Placental epithelial cell (primary cell): ENCODE data around the gene PDPK1. TPM values are rescaled to one million over a fixed set of nuclear protein-coding genes. Genes with fewer than 3 reads are reported as not detected.

Source experiments
- small RNA-seq: library from RNA; depleted of rRNA; stranded (forward); fragments of <200 nt; gene quantifications from one replicate; pipeline ENCODE3, GENCODE V24; 2012
- total RNA-seq: library from RNA; depleted of rRNA; stranded (reverse); fragments of >200 nt; gene quantifications from 2 replicates; pipeline ENCODE4 v1.2.3, GENCODE V29; 2012

Gene PDPK1
- total RNA-seq: 32.2 and 34.6 TPM in 2 replicates

GRCh38 chr16:2537451-2538379 is at the start of gene PDPK1:
PDPK1 (plus strand) TSS chr16:2538021; CDS start chr16:2538113, 92 bp downstream.

GRCh38 chr16:2513405-2514332 is 24.2 kb upstream of the PDPK1 start, which contains the start of gene ATP6V0C:
ATP6V0C (plus strand) TSS chr16:2513952; CDS start chr16:2514104, 152 bp downstream.

GRCh38 chr16:2520097-2520783 is 17.6 kb upstream of the PDPK1 start, which contains the start of gene AMDHD2:
AMDHD2 (plus strand) TSS chr16:2520371; CDS start chr16:2520459, 88 bp downstream.

GRCh38 chr16:2531371-2531695 is 6.5 kb upstream of the PDPK1 start, which contains the start of gene CEMP1:
CEMP1 (minus strand) TSS chr16:2531408; CDS start chr16:2531073, 335 bp downstream.

Small RNA genes within 50 kb of the gene (small RNA-seq; reads per million reads assigned to genes)
- gene AC093525.1 (not detected), gene MIR3178 (not detected)

Other genes with a start within 250 kb of the PDPK1 start
- under 0.01 TPM in 2 replicates for gene ABCA3, start 197.3 kb upstream of the PDPK1 start, total RNA-seq
- gene CCNF, start 108.6 kb upstream of the PDPK1 start, total RNA-seq: 15.7 and 16.1 TPM in 2 replicates
- gene TEDC2, start 77.9 kb upstream of the PDPK1 start, total RNA-seq: 3.9 and 8.7 TPM in 2 replicates
- gene NTN3, start 66.7 kb upstream of the PDPK1 start, total RNA-seq: 0.11 and 1.6 TPM in 2 replicates
- 6.3 and 8.8 TPM in 2 replicates for gene TBC1D24, start 62.9 kb upstream of the PDPK1 start, total RNA-seq
- gene ATP6V0C, start 24.1 kb upstream of the PDPK1 start, total RNA-seq: 16.9 and 50.8 TPM in 2 replicates
- 37.3 and 54.2 TPM in 2 replicates for gene AMDHD2, start 17.6 kb upstream of the PDPK1 start, total RNA-seq
- 0.33 and 0.79 TPM in 2 replicates for gene CEMP1, start 6.6 kb upstream of the PDPK1 start, total RNA-seq
- gene KCTD5, start 144.5 kb downstream of the PDPK1 start, total RNA-seq: 14.9 and 24.2 TPM in 2 replicates
- gene PRSS27, start 182.2 kb downstream of the PDPK1 start, total RNA-seq: 1.6 TPM in 2 replicates
- 58.1 and 106 TPM in 2 replicates for gene SRRM2, start 214.6 kb downstream of the PDPK1 start, total RNA-seq
- 216 and 341 TPM in 2 replicates for gene ELOB, start 239.3 kb downstream of the PDPK1 start, total RNA-seq
- not detected in 2 replicates for gene PRSS33, start 249.5 kb downstream of the PDPK1 start, total RNA-seq